HG03159 (cell line): ENCODE results near the gene CENPO.
"Not testable (repeated sequence)": the region's sequence is repeated elsewhere in the genome, so short reads cannot be mapped to it uniquely, and the experiment has no call there.

ENCODE experiments used
- ATAC-seq: cut with Tn5 transposase; IDR thresholded peaks from one replicate; pipeline ENCODE4 v1.9.1; 2021; ENCODE audit warnings: mild to moderate bottlenecking, moderate library complexity; ENCODE audit not compliant: unreplicated experiment

Gene CENPO

DNA sequence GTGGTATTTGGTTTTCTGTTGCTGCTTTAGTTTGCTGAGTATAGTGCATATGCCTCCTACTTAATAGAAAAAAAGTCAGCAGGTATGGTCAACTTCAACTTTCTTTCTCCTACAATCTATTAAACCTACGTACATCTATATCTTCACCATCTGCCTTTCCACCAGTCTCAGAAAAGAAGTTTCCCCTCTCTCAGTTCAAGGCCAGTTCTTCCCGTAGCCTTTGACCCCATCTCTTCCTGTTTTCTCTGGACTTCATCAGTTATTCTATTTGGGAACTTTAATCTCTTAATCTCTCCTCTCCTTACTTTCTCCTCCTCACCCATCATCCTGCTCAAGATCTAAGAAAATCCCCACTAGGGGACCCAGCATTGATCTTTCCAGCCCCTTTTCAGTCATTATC is 5.7 kb upstream of the CENPO start:
- ATAC-seq: no peak

DNA sequence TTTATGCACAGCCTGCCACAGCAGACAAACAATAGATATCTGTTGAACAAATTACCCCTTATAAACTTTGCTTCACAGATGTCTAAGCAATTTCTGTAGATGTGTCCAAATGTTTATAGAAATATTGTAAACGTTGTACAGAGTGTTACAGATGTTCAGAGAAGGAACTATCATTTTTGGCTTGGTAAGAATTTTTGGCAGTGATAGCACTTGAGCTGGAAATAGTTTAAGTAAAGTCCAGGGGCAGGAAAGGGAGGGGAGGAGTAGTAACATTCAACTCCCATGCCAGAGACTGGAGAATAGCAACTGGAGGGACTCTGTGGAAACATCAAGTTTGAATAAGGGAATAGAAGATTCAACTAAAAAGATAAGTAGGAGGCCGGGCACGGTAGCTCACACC is 4.4 kb upstream of the CENPO start:
- no peak for ATAC-seq

DNA sequence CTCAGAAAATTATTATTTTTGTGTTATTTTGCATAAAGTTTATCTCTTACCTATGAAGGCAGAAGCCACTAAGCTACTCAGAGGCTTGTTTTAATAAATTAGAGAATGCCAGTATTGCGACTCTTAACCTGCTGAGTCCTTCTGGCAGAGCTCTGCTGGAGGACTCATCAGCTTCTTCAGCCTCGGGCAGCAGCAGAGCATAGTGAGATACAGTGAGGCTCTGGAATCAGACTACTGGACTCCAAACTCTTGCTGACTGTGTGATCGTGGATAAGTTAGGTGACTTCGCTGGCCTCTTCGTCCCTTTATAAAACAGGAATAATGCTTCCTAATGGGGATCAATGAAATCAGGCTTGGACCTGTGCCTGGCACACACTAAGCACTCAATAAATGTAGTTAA is 1.8 kb upstream of the CENPO start:
- ATAC-seq: no peak

DNA sequence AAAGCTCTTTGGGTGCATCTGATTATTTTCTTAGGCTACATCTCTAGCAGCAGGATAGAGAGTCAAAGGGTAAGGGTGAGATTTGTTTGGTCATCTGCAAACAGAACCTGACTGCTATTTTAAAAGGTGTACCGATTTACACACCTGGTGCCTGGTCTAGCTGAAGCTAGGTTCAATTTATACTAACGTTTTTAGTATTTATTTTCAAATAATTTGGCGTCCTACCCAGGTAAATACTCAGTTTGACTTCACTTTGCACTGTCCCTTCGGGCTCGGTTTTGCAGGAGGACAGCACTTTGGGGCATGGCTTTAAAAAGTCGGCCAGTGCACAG is 717 bp upstream of the CENPO start:
- ATAC-seq: no peak

DNA sequence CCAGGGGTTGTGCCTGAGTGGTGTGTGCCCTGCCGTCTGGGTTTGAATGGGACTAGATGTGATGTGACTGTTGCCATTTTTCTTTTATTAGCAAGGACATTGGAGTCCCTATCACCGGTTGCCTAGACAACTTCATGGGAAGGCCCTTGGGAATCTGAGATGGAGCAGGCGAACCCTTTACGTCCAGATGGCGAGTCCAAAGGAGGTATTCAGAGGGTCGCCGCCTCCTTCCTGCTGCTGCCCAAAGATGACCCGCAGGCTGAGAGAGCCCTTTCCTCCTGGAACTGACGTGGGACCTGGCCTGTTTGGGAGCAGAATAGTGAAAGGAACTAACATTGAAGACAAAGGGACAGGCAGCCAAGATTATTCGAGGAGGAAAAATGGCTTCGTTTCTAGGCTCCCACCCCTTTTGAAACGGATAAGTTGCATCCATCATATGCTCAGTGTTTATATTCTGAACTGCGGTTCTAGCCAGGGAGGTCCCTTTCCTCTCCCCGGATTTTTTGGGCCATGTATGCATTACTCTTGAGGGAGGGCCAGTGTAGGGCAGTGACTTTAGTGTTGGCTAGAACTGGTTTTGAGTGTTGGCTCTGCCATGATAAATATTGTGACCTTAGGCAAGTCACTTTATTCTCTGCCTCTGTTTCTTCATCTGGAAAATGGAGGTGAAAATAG is 673 bp downstream of the CENPO start:
- ATAC-seq: no peak

DNA sequence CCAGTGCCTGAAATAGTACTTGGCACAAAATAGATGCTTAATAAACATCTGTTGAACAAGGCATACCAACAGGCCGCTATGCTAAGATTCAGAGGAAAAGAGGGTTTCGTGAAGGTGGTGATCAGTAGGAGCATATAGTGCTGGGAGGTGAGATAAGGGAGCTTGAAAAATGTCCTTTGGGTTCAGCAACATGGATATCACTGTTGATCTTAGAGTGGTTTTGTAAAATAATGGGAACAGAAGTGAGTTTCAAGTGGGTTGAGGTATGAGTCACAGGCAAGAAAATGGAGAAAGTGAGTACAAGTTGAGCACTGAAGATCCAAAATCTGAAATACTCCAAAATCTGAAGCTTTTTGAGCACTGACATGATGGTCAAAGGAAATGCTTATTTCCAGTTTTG is 4.4 kb downstream of the CENPO start:
- no peak for ATAC-seq

DNA sequence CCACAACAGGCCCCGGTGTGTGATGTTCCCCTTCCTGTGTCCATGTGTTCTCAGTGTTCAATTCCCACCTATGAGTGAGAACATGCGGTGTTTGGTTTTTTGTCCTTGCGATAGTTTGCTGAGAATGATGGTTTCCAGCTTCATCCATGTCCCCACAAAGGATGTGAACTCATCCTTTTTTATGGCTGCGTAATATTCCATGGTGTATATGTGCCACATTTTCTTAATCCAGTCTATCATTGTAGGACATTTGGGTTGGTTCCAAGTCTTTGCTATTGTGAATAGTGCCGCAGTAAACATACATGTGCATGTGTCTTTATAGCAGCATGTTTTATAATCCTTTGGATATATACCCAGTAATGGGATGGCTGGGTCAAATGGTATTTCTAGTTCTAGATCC is 7.3 kb downstream of the CENPO start:
- not testable (repeated sequence) for ATAC-seq

DNA sequence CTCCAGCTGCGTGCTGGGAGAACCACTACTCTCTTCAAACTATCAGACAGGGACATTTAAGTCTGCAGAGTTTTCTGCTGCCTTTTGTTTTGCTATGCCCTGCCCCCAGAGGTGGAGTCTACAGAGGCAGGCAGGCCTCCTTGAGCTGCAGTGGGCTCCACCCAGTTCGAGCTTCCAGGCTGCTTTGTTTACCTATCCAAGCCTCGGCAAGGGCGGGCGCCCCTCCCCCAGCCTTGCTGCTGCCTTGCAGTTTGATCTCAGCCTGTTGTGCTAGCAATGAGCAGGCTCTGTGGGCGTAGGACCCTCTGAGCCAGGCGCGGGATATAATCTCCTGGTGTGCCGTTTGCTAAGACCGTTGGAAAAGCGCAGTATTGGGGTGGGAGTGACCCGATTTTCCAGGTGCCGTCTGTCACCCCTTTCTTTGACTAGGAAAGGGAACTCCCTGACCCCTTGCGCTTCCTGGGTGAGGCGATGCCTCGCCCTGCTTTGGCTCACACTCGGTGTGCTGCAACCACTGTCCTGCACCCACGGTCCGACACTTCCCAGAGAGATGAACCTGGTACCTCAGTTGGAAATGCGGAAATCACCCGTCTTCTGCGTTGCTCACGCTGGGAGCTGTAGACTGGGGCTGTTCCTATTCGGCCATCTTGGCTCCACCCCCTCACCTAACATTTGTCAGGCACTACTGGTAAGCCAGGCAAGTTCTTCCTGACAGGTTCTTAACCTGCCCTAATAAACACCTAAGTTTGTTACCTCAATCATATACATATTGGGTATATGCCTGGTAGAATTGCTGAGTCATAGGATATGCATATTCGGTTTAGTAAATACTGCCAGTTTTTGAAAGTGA is 12.8 kb downstream of the CENPO start:
- ATAC-seq: not testable (repeated sequence)

DNA sequence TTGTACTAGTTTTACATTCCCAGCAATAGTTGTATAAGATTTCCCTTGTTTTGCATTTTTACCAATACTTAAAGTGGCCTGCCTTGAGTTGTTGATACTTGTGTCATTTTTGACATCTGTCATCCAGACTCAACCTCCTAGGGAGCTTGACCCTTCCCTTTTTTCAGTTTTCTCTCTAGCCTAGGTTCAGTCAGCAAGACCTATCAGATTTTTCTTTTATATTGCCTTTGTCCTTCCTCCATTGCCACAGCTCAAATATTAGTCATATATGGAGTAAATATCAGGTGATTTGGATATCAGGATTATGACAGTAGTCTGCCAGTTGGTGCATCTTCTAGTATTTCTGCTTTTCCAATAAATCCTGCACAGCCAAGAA is 13.4 kb downstream of the CENPO start:
- ATAC-seq: no peak

DNA sequence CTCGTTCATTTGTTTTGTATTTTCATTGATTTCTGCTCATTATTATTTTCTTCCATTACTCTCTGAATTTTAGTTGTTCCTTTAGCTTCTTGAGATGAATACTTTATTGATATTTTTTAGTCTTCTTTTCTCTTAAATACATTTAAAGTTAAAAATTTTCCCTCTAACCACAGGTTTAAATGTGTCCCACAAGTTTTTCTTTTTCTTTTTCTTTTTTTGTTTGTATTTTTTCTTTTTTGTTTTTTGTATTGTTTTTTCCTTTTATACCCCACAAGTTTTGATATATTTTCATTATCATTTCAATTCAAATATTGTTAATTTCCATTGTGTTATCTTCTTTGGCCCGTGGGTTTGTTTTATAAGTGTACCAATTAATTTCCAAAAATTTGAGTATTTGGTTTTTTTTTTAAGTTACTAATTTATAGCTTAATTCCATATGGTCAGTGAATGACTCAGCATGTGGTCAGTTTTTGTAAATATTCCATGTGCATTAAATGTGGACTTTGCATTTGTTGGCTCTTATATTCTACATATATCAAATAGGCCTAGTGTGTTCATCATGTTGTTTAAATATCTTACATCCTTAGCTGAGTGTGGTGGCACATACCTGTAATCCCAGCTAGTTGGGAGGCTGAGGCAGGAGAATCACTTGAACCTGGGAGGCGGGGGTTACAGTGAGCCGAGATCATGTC is 16.2 kb downstream of the CENPO start:
- ATAC-seq: no peak

DNA sequence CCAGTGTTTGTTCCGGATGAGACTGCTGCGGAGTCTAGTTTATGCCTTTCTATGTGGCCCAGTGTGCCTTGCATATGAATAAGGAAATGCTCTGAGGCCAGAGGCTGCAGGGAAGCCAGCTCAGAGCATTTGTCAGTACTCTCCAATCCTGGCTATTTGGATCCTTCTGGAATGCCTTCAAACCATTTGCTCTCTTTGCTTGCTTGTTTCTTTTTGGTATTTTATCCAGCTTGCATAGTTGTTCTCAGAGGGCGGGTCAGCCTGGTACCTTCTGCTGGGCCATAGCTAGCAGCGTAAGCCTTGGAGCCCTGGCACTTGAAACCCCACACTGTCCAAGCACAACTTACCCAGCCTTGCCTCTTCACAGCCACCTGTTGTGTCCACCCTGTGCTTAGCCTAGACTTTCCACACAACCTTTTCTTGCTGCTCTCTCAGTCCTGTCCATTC is 20.5 kb downstream of the CENPO start:
- no peak for ATAC-seq

DNA sequence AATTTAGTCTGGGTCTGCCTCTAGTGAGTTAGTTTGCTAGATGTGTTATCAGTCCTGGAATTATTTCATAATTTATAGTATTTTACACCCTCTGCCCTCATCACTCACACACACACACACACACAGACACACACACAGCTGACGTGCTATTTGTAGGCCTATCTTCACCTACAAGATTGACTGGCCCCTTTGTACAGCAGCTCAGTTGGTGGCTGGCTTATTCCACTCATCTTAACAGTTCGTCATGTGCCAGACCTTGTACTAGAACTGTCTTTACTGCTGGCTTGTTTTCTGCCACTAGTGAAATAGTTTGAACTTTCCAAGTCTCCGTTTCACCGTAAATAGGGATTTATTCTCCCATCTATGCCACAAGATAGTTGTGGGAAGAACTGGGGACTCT is 21.3 kb downstream of the CENPO start:
- ATAC-seq: no peak

DNA sequence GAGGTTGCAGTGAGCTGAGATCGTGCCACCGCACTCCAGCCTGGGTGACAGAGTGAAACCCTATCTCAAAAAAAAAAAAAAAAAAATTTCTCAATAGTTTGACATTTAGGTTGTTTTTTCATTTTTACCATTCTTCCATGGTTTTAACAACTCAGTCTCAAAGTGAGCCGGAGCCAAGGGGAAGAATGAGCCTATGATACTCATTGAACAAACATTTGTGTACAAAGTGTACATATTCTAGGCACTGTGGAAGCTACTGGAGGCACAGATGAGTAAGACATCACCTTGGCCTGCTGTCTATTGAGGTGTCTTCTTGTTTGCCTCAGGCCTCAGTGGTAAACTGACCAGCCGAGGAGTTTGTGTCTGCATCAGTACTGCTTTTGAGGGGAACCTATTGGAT is 21.9 kb downstream of the CENPO start:
- no peak for ATAC-seq

DNA sequence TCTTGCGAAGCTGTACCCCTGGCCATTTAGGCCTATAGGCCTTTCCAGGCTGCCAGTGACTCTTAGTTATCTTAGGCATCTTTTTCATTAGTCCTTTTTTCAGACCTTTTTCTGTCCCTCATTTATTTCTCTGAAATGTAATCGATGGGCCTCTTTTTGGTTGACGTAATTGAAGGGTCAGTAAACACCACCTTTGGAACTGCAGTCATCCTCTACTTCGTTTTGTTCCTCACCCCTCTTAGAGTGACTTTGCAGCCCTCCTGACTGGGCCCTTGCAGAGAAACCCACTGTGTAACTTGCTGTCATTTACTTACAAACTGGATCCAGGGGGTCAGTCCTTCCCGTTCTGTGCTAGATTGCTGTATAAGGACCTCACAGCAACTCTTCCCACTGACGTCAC is 23.2 kb downstream of the CENPO start:
- ATAC-seq: no peak

DNA sequence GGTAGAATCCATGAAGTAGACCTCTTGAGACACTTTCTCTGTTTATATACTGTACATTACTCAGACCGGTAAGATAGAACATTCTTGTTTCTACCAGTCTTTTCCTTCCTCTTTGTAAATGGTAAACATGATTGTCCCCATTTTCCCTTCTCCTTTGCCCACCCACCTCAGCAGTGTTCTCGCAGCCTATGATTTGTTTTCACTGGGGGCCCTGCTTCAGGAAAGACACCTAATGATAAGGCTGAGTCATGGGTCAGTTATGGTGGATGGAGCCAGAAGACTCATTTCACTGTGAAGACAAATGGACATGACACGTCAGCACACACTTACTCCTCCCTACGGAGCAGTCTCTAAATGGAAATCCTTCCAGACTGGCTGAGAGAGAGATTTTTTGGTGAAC is 23.7 kb downstream of the CENPO start:
- ATAC-seq: no peak

DNA sequence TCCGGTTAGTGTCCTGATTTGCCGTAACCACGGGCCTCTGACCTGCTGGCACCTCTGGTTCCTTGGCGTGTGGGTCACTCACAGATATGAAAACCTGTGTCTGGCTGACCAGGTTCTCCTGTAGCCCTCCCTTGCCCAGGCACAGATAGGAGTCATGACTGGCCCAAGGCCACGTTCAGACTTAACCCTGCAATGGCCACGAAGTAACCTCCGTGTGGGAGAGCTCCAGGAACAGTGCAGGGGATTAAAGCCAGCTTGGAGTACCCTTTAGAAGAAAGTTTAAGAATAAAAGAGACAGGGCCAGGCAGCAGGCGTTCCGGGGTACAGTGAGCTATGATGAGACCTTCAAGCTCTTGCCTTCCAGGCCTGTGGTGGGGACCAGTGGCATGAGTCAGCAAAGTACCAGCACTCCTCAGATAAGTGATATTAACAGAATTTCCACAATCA is 25.5 kb downstream of the CENPO start:
- ATAC-seq: no peak

DNA sequence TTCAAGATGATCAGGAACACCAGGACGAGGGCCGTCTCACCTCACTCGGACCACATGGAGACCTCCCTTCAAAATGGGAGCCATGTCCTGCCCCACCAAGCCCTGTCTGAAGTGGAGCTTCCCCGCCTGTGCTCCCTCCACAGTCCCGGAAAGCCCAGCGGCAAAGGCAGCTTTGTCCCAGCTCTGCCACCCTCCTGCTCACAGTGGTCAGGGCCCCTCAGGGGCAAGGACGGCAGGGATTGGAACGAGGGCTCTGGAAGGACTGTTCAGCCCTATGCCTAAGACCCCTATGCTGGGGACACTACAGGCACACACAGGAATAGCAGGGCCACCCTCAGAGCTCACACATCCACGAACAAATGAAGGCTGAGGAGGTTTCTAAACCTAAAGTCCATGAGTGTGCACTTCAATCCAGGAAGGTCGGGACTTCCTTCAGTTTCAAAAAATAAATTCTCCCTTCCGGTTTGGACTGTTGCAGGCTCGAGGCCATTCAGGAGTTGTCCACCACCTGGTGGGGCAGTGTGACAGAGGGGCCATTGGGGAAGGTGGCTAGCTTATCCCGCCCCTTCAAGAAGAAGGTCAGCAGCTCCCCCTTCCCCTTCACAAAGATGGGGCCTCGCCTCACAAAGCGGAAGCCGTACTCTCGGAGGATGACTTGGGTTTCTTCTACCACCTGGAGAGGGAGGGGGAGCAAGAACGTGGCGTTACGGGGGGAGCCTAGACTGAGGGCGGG is 26.4 kb downstream of the CENPO start:
- ATAC-seq: no peak

DNA sequence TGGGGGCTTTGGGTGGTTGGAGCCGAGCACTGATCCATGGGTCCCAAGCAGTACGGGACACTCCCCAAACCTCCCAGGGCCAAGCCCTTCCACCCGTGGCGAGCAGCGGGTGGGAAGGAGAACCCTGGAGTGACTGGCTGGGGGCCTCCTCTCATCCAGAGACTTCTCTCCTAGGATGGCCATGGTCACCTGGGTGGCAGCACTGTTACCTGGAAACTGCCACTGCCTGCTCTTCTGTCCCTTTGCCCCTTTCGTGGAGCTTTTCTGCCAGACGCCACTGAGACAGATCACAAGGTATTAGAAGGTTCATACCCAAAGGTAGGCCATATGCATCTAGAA is 26.9 kb downstream of the CENPO start:
- no peak for ATAC-seq

DNA sequence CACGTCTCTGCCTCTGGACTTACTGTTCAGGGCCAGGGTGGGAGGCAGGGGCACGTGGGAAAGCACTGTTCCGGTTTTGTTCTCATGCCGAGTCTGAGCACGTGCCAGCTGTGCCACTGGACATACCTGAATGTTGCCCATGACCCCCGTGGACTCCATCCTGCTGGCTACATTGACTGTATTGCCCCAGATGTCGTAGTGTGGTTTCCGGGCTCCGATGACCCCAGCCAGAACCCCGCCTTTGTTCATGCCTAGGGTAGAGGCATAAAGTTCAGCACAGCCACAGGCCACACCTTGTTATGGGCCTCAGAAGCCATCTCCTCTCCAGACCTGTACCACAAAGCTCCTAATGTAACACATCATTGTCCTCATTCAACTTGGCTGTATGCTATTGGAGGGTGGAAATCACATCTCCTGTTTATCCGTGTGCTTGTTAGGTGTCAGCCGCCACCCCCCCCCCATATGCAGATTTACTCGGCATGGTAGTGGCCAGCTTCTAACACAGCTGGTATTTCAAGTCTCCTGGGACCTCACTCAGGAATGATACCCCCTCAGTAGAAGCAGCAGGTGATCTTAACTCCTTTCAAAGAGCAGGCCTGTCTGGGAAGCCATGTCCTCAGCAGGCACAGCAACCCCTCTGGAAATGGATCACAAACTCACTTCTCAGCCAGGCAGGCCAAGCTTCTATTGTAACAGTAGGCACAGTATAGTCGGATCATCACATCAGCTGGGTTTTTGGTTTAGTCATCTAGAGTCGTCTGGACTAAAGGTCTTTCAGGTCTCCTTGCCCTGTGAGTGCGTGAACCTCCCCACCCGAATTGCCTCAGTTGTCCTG is 27.6 kb downstream of the CENPO start:
- no peak for ATAC-seq

DNA sequence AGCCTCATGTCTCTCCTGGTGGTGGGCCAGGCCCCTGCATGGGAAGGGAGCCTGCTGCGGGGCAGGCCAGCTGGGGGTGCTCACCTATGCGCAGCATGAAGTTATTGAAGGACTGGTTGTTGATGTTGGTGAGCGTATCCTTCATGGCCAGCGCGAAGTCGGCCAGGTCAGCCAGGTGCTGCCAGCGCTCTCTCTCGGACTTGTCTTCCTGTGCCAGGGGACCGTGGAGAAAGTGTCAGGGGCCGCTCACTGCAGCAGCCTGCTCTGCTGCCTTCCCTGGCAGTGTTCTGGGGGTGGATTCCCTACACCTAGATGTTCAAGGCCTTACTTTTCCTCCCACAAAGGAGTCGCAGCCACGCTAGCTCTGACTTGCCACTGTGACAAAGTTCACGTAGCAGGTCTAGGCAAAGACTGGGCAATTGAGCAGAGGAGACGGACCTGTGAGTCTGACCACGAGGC is 28.2 kb downstream of the CENPO start:
- ATAC-seq: no peak
